ENCODE results near the gene GUK1.

Gene GUK1

GRCh38 chr1:228149406-228150119 lies 9.5 kb downstream of the GUK1 start, which contains the start of gene GJC2:
Gene GJC2, plus strand, starts transcription at chr1:228149930. Its CDS starts 7,829 bp downstream, at chr1:228157759.
- DNase-seq (ENCODE audit: low read depth in 1 of 2, low spot score in 1 of 2): no peak

- no peak for DNase-seq (ENCODE audit: low read depth in 1 of 2, low spot score in 1 of 2)
These were observed 10.0 kb downstream of the GUK1 start for GRCh38 chr1:228150120-228150460.

- no peak for DNase-seq (ENCODE audit: low read depth in 1 of 2, low spot score in 1 of 2)
These were observed 10.5 kb downstream of the GUK1 start for GRCh38 chr1:228150461-228151179.

- no peak for DNase-seq (ENCODE audit: low read depth in 1 of 2, low spot score in 1 of 2)
These were observed 11.3 kb downstream of the GUK1 start for GRCh38 chr1:228151180-228151925.

GRCh38 chr1:228152097-228152917 lies 12.2 kb downstream of the GUK1 start:
- no peak for DNase-seq (ENCODE audit: low read depth in 1 of 2, low spot score in 1 of 2)

- DNase-seq (ENCODE audit: low read depth in 1 of 2, low spot score in 1 of 2): no peak
These were observed 12.8 kb downstream of the GUK1 start for GRCh38 chr1:228152918-228153258.

- no peak for DNase-seq (ENCODE audit: low read depth in 1 of 2, low spot score in 1 of 2)
These were observed 14.1 kb downstream of the GUK1 start for GRCh38 chr1:228154021-228154669.

GRCh38 chr1:228154670-228155571 lies 14.8 kb downstream of the GUK1 start:
- DNase-seq (ENCODE audit: low read depth in 1 of 2, low spot score in 1 of 2): no peak

GRCh38 chr1:228155596-228156514 lies 15.8 kb downstream of the GUK1 start:
- DNase-seq (ENCODE audit: low read depth in 1 of 2, low spot score in 1 of 2): no peak

- no peak for DNase-seq (ENCODE audit: low read depth in 1 of 2, low spot score in 1 of 2)
These were observed 16.4 kb downstream of the GUK1 start for GRCh38 chr1:228156515-228156881.

- DNase-seq (ENCODE audit: low read depth in 1 of 2, low spot score in 1 of 2): no peak
These were observed 17.1 kb downstream of the GUK1 start for GRCh38 chr1:228156941-228157728.

- DNase-seq (ENCODE audit: low read depth in 1 of 2, low spot score in 1 of 2): no peak
These were observed 17.6 kb downstream of the GUK1 start for GRCh38 chr1:228157729-228158126.

- no peak for DNase-seq (ENCODE audit: low read depth in 1 of 2, low spot score in 1 of 2)
These were observed 18.3 kb downstream of the GUK1 start for GRCh38 chr1:228158151-228159007.

- DNase-seq (ENCODE audit: low read depth in 1 of 2, low spot score in 1 of 2): no peak
These were observed 19.1 kb downstream of the GUK1 start for GRCh38 chr1:228159008-228159665.

- no peak for DNase-seq (ENCODE audit: low read depth in 1 of 2, low spot score in 1 of 2)
These were observed 20.2 kb downstream of the GUK1 start for GRCh38 chr1:228160201-228160761.

GRCh38 chr1:228161362-228161761 lies 21.3 kb downstream of the GUK1 start:
- DNase-seq (ENCODE audit: low read depth in 1 of 2, low spot score in 1 of 2): no peak
